HG02970 (cell line): Measurements from ENCODE around the gene ANKFN1.

ENCODE experiments used
- ATAC-seq: cut with Tn5 transposase; IDR thresholded peaks from one replicate; pipeline ENCODE4 v1.9.1; 2021; ENCODE audit warnings: mild to moderate bottlenecking, moderate library complexity, moderate number of reproducible peaks; ENCODE audit not compliant: unreplicated experiment, low FRiP score

Gene ANKFN1

GRCh38 chr17:56416682-56417351, 263.5 kb downstream of the ANKFN1 start:
- ATAC-seq, result no peak

GRCh38 chr17:56424005-56424404, 270.7 kb downstream of the ANKFN1 start:
- ATAC-seq, result no peak

- ATAC-seq, result no peak
Observed at GRCh38 chr17:56424543-56425044, 271.3 kb downstream of the ANKFN1 start.

GRCh38 chr17:56425483-56425882, 272.2 kb downstream of the ANKFN1 start:
- no peak for ATAC-seq

- no peak for ATAC-seq
Observed at GRCh38 chr17:56426901-56427300, 273.6 kb downstream of the ANKFN1 start.

- ATAC-seq, result no peak
Observed at GRCh38 chr17:56431736-56432135, 278.5 kb downstream of the ANKFN1 start.

- no peak for ATAC-seq
Observed at GRCh38 chr17:56432443-56432842, 279.2 kb downstream of the ANKFN1 start.

GRCh38 chr17:56434610-56435009, 281.3 kb downstream of the ANKFN1 start:
- ATAC-seq, result no peak

- ATAC-seq, result no peak
Observed at GRCh38 chr17:56436142-56436541, 282.9 kb downstream of the ANKFN1 start.

- ATAC-seq, result no peak
Observed at GRCh38 chr17:56440419-56440818, 287.1 kb downstream of the ANKFN1 start.

- no peak for ATAC-seq
Observed at GRCh38 chr17:56441308-56441707, 288.0 kb downstream of the ANKFN1 start.

GRCh38 chr17:56445692-56446411, 292.6 kb downstream of the ANKFN1 start:
- ATAC-seq, result no peak

- no peak for ATAC-seq
Observed at GRCh38 chr17:56447171-56447570, 293.9 kb downstream of the ANKFN1 start.

- ATAC-seq, result no peak
Observed at GRCh38 chr17:56448371-56448770, 295.1 kb downstream of the ANKFN1 start.

- ATAC-seq, result no peak
Observed at GRCh38 chr17:56449176-56449575, 295.9 kb downstream of the ANKFN1 start.

GRCh38 chr17:56451629-56452028, 298.4 kb downstream of the ANKFN1 start:
- ATAC-seq, result no peak

GRCh38 chr17:56452461-56452860, 299.2 kb downstream of the ANKFN1 start:
- ATAC-seq, result no peak

- ATAC-seq, result no peak
Observed at GRCh38 chr17:56457501-56457900, 304.2 kb downstream of the ANKFN1 start.

GRCh38 chr17:56465886-56466285, 312.6 kb downstream of the ANKFN1 start:
- ATAC-seq, result no peak

- no peak for ATAC-seq
Observed at GRCh38 chr17:56468840-56469239, 315.6 kb downstream of the ANKFN1 start.

- ATAC-seq, result no peak
Observed at GRCh38 chr17:56471696-56472095, 318.4 kb downstream of the ANKFN1 start.

- no peak for ATAC-seq
Observed at GRCh38 chr17:56475116-56475515, 321.8 kb downstream of the ANKFN1 start.
